HG03520 (cell line): ENCODE results near the gene MPPE1.
A peak's percentile ranks its signal among the peaks of the same experiment; 100 is the strongest.

ENCODE experiments used
- ATAC-seq: cut with Tn5 transposase; IDR thresholded peaks from one replicate; pipeline ENCODE4 v1.9.1; 2021; ENCODE audit warnings: mild to moderate bottlenecking, moderate library complexity; ENCODE audit not compliant: unreplicated experiment

Gene MPPE1

DNA sequence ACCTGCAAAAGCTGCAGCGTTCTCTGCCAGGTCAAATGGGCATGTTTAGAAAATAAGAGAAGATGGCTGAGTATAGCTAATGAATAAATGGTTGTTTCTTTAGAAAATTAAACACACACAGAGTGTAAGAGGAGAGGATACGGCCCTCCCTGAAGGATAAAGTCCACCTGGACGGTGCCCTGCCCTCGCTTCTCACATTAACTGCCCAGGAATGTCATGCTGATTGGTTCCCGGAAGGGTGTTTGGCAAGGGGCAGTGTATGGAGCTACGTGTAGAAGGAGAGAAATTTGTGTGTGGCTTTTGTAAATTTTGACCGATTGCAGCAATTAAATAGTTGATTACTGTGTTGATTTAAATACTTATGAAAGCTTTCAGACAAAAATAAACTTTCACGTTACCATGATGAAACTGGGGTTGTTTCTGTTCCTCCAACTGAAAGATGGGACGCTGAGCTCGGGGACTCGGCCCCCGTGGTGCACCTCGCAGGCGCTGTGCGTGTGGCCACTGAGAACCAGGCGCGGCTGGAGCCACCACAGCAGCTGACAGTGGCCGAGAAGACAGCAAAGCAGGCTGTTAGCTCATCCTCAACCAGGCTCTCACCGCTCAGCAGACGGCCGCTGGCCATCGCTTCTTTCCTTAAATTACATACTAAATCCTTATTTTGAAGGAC, 22.7 kb downstream of the MPPE1 start:
- ATAC-seq: no peak

DNA sequence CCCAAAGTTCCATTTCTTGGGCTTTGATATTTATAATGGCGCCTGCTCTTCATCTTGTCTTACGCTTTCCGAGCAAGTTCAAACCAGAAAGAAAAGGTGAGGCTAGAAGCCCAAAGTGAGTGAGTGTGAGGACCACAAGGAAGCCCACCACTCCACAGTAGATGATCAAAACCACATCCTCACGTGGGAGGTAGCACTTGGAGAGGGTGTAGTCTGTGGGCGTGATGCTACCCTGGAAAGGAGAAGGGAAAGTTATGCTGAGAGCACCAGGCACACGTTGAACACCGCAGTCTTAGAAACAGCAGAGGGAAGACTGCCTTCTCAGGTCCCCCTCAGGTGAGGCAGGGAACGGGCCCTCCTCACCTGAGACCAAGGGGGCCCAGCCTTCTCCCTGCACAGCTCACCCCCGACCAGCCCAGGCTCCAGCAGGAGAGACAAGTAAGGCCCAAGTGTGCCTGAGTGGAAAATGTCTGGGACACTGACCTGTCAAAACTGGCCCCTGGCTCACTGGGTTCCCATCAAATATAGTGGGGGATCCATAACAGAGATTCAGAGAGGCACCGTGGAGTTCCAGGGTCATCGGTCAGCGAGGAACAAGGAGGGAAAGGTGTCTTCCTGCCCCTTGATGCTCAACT, 23.6 kb downstream of the MPPE1 start:
- ATAC-seq: no peak

DNA sequence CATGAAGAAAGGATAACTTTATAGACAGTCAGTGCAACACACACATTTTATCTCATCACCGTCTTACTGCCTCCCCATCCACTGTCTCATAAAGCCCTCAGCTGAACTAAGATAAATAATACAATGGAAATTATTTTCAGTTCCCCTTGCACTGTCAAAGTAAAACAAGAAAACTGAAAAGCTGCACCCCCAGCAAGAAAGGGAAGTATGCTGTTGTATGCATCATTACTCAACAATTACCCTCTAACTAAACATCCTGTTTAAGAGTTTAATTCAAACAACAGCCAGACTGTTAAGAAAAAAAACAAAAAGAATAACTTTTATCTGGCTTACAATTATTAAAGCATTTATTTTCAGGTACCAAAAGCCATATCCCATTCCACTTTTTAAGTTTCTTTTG, 25.0 kb downstream of the MPPE1 start:
- peak; percentile 74 for ATAC-seq

- no peak for ATAC-seq
These were observed 25.5 kb downstream of the MPPE1 start for GRCh38 chr18:11882636-11883035.

DNA sequence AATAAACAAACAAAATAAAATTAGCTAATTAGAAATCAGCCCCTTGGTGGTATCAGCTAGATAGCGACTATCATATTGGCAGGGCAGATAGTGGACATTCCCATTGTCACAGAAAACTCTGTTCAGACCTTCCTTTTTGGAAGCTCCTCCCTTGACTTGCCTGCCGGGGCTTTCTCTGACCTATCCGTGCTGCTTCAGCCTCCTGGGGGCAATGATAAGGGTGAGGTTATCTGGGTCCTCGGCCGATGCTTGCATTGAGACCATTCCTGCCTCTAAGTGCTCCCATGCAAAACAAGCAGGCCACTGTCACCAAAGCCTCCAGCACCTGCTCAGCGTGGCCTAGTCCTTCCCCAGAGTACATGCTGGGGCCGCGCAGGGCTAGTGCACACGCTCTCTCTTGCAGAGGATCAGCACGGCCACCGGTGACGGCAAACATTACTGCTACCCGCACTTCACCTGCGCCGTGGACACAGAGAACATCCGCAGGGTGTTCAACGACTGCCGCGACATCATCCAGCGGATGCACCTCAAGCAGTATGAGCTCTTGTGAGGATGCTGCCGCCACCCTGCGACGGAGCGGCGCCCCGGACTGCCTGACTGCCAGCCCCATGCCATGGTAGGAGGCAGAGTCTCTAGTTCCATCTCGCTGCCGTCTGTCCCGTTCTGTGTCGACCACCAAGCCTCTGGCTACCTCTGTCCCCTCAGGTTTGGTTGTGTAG, 27.4 kb downstream of the MPPE1 start:
- no peak for ATAC-seq

- no peak for ATAC-seq
These were observed 30.5 kb downstream of the MPPE1 start for GRCh38 chr18:11877497-11878135.

DNA sequence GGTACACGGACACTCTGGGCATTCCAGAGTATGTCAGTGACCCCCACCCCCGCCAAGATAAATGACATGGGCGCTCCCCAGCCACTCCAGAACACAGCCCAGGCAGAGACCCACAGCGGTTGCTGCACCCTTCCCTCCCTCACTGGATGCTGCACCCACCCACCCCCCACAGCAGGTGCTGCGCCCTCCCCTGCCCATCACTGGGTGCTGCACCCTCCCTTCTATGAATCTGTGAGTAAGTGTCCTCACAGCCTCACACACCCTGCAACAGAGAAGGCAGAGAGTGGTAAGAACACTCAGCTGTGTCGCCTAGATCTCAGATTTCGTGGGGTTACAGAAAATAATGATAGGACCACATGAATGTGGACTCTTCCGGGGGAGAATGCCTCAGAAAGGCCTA, 33.4 kb downstream of the MPPE1 start:
- ATAC-seq: no peak

DNA sequence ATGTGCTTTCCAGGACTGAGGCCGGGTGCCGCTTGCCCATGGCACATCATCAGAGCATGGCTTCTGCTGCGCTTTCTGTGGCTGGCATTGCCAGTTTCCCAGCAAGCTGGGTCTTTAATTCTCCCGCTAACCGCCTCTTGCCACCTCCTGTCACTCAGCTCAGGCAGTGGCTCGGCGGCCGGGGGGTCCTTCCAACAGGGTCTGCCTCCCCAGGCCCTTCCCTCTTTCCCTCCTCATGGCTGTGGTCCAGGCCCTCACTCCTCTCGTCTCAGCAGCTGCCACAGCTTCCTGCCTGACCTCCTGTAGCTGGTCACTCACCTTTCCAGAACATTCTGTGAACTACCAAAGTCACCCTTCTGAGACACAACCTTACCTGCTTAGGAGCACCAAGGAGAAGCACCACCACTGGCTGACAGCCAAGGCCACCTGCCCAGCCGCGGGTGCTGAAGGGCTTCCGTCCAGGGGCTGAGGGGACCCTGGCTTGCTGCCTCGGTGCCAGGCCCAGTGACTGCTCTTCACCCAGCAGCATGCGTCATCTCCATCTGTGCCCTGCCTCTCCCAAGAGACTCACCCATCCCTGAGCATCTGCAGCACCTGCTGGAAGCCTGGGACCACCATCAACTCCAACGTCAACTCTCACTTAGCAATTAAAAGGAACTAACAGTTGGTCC, 34.3 kb downstream of the MPPE1 start:
- no peak for ATAC-seq

- no peak for ATAC-seq
These were observed 35.5 kb downstream of the MPPE1 start for GRCh38 chr18:11872479-11873136.

GRCh38 chr18:11871501-11871900, 36.6 kb downstream of the MPPE1 start:
- ATAC-seq: no peak

DNA sequence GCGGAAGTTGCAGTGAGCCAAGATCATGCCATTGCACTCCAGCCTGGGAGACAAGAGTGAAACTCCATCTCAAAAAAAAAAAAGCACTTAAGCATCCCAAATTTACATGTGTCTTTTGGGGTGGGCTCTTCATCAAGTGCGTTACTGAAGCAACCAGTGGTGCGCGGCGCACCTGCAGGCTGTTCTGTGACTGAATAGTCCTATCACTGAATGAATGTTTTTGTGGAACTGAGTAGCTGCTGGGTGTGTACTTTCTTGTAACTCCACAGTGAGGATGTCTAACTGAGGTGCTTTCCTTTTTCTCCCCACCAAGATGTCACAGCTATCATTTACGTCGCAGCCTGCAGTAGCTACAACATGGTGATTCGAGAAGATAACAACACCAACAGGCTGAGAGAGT, 39.9 kb downstream of the MPPE1 start:
- no peak for ATAC-seq

- ATAC-seq: no peak
These were observed 41.4 kb downstream of the MPPE1 start for GRCh38 chr18:11866764-11867163.

DNA sequence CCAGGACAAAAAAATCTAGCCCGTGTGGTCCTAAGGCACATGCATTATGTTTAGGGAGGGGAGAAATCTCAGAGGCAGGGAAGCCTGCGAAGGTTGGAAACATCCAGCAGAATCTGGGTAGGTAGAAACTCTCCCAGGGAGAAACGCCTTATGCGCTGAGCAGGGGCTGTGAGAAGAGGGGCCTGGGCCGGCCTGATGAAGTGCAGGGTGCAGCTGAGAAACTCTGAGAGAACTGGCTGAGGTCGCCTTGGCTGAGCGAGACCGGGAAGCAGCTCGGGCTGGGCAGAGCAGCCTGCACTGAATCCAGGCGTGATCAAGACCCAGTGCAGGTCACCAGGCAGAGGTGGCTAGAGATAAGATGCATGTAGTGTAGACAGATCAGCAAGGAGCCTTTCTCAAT, 41.8 kb downstream of the MPPE1 start:
- no peak for ATAC-seq

DNA sequence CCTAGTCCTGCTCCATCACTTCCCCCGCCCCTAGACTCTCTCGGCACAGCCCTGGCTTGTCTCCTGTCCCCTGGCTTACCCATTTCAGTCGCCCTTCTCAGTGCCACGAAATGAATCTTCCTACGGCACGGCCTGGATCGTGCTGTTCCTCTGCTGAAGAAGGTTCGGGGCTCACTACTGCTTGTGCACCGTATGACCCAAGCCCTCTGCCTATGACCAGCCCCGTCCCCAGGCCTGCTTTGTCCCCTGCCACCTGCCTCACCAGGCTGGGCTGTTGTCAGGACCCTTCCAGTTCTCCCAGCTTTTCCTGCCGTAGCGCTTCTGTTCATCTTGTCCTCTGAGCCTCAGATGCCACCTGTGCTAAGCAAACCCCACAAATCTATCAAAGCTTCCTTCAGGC, 43.0 kb downstream of the MPPE1 start:
- no peak for ATAC-seq

DNA sequence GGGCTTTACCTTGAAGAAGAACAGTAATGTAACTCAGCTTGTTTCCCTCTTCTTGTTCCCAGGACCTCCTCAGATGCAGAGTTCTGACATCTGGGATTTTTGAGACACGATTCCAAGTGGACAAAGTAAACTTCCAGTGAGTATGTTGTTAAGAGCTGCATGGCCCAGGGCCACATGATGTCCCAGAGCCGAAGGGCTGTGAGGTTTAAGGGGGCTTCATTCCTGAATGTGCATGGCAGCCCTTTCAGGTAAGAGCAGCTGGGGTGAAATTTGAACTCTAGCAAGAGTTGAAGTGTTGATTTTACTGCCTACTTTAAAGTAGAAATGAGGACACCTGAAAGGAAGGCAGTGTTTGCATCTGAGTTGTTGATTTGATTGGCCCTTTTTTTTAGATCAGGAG, 43.6 kb downstream of the MPPE1 start:
- ATAC-seq: no peak

DNA sequence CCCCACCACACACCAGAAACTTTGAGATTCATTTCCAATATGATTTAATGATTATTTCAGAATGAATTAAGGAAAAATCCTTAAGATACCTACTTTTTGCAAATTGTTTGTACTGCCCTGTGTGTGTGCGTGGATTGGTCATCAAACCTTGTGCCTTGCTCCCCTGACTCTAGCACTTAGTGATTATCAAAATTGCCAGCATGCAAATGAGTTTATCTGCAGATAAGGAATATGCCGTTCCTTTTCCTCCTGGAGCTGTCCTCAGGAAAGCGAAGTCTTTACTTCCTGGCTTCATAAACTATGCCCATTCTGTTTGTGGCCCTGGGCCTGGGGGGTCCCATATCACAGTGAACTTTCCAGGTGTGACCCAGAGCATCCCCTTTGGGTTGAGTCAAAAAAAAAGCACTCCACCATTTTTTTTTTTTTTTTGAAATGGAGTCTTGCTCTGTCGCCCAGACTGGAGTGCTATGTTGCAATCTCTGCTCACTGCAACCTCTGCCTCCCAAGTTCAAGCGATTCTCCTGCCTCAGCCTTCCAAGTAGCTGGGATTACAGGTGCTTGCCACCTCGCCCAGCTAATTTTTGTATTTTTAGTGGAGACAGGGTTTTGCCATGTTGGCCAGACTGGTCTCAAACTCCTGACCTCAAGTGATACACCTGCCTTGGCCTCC, 45.5 kb downstream of the MPPE1 start:
- no peak for ATAC-seq

GRCh38 chr18:11861583-11862288, 46.4 kb downstream of the MPPE1 start:
- ATAC-seq: no peak

GRCh38 chr18:11860594-11861450, 47.3 kb downstream of the MPPE1 start:
- no peak for ATAC-seq
